ENCODE results near the gene TCP11L1. TPM values are rescaled to one million over a fixed set of nuclear protein-coding genes. Genes with fewer than 3 reads are reported as not detected.
A peak's percentile ranks its signal among the peaks of the same experiment; 100 is the strongest.

TCP11L1 gene
- total RNA-seq, 1 donor from 2014 or later = 8.7 TPM

DNA sequence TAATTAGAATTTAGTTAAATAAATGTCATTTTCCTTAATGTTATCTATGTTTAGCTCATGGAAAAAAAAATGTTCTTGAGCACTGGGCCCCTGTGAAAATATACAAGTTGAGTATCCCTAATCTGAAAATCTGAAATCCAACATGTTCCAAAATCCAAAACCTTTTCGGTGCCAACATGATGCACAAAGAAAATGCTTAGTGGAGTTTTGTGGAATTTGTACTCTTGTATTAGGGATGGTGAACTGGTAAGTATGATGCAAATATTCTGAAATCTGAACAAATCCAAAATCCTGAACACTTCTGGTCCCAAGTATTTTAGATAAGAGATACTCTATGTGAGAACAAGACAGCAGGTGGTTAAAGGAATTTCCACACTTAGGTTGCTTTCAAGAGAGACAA, 44.5 kb downstream of the TCP11L1 start:
- H3K27me3 ChIP-seq (ENCODE audit: control insufficient read depth, insufficient read depth, low read length) = no peaks in the 10 kb centered on the region
- no peaks in the 10 kb centered on the region for H3K36me3 ChIP-seq (ENCODE audit: control insufficient read depth, insufficient read depth, low read length)
- DNase-seq (ENCODE audit: low read depth) = no peak
- H3K4me3 ChIP-seq (ENCODE audit: low read depth, low read length) = no peak overlapping the region
- no peak for FAIRE-seq
- TF ChIP-seq, protein P1, sequence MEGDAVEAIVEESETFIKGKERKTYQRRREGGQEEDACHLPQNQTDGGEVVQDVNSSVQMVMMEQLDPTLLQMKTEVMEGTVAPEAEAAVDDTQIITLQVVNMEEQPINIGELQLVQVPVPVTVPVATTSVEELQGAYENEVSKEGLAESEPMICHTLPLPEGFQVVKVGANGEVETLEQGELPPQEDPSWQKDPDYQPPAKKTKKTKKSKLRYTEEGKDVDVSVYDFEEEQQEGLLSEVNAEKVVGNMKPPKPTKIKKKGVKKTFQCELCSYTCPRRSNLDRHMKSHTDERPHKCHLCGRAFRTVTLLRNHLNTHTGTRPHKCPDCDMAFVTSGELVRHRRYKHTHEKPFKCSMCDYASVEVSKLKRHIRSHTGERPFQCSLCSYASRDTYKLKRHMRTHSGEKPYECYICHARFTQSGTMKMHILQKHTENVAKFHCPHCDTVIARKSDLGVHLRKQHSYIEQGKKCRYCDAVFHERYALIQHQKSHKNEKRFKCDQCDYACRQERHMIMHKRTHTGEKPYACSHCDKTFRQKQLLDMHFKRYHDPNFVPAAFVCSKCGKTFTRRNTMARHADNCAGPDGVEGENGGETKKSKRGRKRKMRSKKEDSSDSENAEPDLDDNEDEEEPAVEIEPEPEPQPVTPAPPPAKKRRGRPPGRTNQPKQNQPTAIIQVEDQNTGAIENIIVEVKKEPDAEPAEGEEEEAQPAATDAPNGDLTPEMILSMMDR (IDR thresholded peaks at IDR 0.05; ENCODE audit: insufficient read depth, low read length, severe bottlenecking) = no peak

GRCh38 chr11:33086017-33086416, 46.6 kb downstream of the TCP11L1 start:
- DNase-seq (ENCODE audit: low read depth) (no peak), FAIRE-seq (no peak)
- Histone ChIP-seq H3K36me3 (ENCODE audit: control insufficient read depth, insufficient read depth, low read length) (no peaks in the 10 kb centered on the region), H3K4me3 (ENCODE audit: low read depth, low read length) (no peak overlapping the region), H3K27me3 (ENCODE audit: control insufficient read depth, insufficient read depth, low read length) (no peaks in the 10 kb centered on the region)
- TF ChIP-seq, protein P1 (IDR thresholded peaks at IDR 0.05; ENCODE audit: insufficient read depth, low read length, severe bottlenecking) = no peak

- Histone ChIP-seq H3K27me3 (ENCODE audit: control insufficient read depth, insufficient read depth, low read length) (no peaks in the 10 kb centered on the region), H3K4me3 (ENCODE audit: low read depth, low read length) (no peak overlapping the region), H3K36me3 (ENCODE audit: control insufficient read depth, insufficient read depth, low read length) (no peaks in the 10 kb centered on the region)
- peak; percentile 21 for DNase-seq (ENCODE audit: low read depth)
- TF ChIP-seq, protein P1 (IDR thresholded peaks at IDR 0.05; ENCODE audit: insufficient read depth, low read length, severe bottlenecking) = no peak
- FAIRE-seq = no peak
Measured at GRCh38 chr11:33089776-33090175, 50.4 kb downstream of the TCP11L1 start.

GRCh38 chr11:33094157-33094556, 54.8 kb downstream of the TCP11L1 start:
- TF ChIP-seq, protein P1 (IDR thresholded peaks at IDR 0.05; ENCODE audit: insufficient read depth, low read length, severe bottlenecking) = no peak
- H3K27me3 ChIP-seq (ENCODE audit: control insufficient read depth, insufficient read depth, low read length) = no peaks in the 10 kb centered on the region
- peaks cover 3% of the 10 kb centered on the region for H3K36me3 ChIP-seq (ENCODE audit: control insufficient read depth, insufficient read depth, low read length)
- no peak overlapping the region for H3K4me3 ChIP-seq (ENCODE audit: low read depth, low read length)
- no peak for FAIRE-seq
- DNase-seq (ENCODE audit: low read depth) = no peak

- no peak for FAIRE-seq
Measured at GRCh38 chr11:33103836-33104235, 64.5 kb downstream of the TCP11L1 start.

More at GRCh38 chr11:33103836-33104235, 64.5 kb downstream of the TCP11L1 start:
- TF ChIP-seq, protein P1 (IDR thresholded peaks at IDR 0.05; ENCODE audit: insufficient read depth, low read length, severe bottlenecking) = no peak
- peaks cover 10% of the 10 kb centered on the region for H3K36me3 ChIP-seq (ENCODE audit: control insufficient read depth, insufficient read depth, low read length)
- DNase-seq (ENCODE audit: low read depth) = no peak
- no peak overlapping the region for H3K4me3 ChIP-seq (ENCODE audit: low read depth, low read length)
- no peaks in the 10 kb centered on the region for H3K27me3 ChIP-seq (ENCODE audit: control insufficient read depth, insufficient read depth, low read length)
